Measurements from ENCODE around the gene SLC12A1. TPM values are rescaled to one million over a fixed set of nuclear protein-coding genes. Genes with fewer than 3 reads are reported as not detected.

Gene SLC12A1
- not detected in 2 replicates for polyA plus RNA-seq (2014; cell fraction: cytosol; rRNA removed)
- polyA plus RNA-seq (2014; cell fraction: nucleus; rRNA removed) = 0.13 and 0.21 TPM in 2 replicates

DNA sequence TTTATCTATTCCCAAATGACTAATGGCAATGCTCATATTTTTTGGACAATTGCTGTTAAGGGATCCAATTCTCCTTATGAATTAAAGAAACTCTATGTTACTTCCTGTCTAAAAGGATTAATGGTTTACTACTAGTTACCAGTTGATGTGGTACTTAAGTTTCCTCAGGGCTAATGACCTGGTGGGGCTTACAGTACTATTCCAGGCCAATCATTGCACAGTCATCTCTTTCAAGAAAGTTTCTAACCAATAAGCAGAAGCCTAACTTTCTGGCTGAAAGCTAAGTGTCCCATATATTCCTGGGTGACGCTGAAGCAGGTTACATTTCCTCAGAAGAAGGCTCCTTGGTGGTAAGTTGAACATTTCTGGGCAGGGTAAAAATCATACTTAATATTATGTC is at the start of gene SLC12A1:
Gene SLC12A1, plus strand, starts transcription at position 322 of the 400 bp plus-strand sequence. CDS start 1,418 bp downstream, outside the sequence.
- DNase-seq (ENCODE audit: low spot score) = no peak

DNA sequence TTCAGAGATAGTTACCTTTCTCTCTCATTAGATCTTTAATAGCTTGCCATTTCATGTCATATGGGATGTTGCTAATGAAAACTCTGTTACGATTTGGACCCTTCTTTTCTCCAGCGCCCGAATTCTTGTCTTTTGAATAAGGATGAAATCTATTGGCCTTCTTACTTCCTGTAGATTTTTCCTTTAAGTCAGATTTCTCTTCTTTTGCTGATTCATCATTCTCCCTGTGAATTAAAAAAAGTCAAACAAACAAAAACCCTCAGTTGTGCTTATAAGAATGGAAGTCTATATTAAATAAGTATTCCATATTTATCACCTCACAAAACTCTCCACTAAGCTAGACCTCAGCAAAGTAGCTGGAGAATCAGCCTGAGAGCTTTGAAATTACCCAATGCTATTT is 37.5 kb upstream of the SLC12A1 start:
- DNase-seq (ENCODE audit: low spot score) = no peak

DNA sequence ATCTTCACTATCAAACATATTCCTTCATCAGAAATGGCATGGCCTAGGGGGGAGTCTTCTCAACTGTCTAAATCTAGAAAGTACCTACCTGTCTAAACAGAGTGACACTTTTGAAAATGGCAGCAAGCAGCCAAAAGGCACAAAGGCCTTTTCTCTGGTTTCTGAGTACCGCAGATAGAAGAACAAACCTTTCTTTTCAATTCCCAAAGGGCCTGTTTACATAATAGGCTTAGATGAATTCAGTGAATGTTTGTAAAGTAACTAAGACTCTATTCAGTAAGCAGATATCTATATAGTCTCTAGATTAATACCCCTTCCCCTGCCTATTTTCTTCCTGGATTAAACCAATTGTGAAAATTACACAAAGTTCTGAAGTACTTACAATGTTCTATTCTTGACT is 35.1 kb upstream of the SLC12A1 start:
- DNase-seq (ENCODE audit: low spot score) = no peak

DNA sequence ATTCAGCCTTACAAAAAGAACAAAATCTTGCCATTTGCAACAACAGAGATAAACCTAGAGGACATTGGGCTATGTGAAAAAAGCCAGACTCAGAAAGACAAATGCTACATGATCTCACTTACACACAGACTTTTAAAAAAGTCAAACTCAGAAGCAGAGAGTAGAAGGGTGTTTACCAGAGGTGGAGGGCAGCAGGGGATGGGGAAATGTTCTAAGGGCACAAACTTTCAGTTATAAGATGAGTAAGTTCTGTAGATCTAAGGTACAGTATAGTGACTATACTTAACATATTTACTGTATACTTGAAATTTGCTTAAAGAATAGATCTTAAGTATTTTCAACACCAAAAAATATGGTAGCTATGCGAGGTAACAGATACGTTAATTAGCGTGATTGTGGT is 31.0 kb upstream of the SLC12A1 start:
- DNase-seq (ENCODE audit: low spot score) = no peak

DNA sequence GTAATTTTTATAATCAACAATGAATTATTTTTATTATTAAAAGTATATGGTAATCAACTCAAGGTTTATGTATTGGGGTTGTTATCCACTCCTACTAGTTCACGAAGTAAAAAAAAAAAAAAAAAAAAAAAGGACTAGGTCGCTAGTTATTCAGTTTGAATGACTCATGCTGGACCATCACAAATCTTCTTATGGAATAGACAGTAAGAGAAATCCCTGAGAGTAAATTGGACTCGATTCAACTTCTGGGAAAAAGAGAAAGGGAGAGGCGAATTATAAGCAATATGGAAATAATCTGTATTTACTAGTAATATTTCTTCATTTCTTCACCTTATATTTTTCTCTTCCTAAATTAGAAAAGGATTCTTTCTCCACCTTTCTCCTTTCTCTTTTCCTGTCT is 30.0 kb upstream of the SLC12A1 start:
- no peak for DNase-seq (ENCODE audit: low spot score)

DNA sequence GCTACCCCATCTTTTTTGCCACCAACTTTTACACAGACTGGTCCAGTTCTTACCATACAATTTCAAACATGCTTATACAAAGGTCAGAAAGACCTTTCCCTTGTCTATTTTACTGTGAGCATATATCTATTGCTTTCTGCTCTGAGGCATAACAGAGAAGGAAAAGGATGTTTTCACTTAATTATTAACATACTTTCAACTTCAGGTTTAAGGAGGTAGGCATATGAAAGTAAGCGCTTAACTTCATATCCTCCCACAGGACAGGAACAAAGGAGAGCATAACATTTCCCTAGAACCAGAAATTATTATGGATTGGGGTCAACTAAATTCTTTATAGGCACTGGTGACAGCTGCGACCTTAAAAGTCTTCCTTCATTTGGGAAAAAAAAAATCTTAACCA is 29.1 kb upstream of the SLC12A1 start:
- no peak for DNase-seq (ENCODE audit: low spot score)

DNA sequence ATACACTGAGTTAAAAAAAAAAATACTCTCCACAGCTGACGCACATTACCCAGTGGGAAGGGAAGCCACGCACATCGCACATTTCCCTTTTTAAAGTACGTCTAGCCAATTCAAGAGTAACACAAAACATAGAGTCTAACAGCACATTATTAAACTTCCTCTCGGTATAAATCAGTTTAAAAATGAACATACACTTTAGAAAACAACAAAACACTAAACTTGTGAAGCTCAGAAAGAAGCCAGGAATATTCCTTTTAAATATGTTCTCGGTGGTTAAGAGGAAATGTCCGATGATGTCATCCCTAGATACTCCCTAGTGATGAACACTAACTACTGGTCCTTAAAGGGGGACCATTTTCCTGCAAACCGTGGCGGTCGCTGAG is 28.7 kb upstream of the SLC12A1 start:
- no peak for DNase-seq (ENCODE audit: low spot score)

DNA sequence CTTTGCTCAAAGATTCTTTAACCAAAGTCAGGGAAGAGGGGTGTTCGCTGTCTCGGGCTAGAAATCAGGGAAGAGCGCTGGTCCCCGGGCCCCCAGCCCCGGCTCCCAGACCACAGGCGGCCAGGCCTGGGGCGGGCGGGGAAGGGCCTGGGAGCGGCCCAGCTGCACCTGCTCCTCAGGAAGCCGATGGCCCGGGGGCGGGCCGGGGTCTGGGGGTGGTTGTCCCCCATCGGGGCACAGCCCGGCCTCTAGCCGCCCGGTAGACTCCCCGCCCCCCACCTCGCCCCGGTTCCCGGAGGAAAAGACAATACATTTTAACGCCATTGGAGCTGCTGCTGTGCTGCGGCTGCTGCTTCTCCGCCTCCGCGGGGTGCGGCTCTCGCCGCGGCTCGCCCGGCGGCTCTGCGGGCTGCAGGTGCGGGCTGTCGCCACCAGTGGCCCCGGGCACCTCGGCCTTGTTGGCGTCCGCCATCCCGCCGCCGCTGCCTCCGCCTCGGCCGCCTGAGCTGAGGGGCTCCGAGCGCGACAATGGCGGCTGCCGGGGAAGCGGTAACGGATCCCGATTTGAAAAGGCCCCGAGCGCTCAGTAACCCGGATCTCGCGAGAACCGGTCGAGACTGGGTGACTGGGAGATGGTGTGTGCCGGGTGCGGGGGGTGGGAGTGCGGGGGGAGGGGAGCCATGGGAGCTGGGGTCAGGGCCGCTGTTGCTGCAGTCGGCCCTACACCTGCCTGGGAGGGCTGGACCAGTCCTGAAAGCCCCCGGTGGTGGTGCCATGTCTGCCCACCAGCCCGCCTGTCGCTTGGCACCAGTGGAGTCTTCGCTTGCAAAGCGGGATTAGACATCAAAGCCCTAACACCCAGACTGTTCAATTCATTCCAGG is 28.1 kb upstream of the SLC12A1 start, which contains the start of gene MYEF2:
Gene MYEF2, minus strand, starts transcription at position 530 of the 882 bp plus-strand sequence. Its CDS starts 58 bp downstream, at position 472.
- DNase-seq (ENCODE audit: low spot score) = peak; percentile 91

DNA sequence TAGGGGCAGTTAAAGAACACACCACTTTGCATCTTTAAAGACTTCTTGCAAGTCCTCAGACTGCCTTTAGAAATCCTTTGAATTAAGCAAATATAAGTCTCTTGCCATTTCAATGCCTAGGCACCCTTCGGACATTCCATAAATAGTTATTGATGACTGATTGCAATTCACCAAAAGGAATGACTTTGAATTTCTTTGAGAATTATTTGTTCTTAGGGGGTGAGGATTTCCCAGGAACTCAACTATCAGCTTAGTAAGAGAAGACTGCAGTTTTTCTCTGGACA is 27.5 kb upstream of the SLC12A1 start:
- no peak for DNase-seq (ENCODE audit: low spot score)

DNA sequence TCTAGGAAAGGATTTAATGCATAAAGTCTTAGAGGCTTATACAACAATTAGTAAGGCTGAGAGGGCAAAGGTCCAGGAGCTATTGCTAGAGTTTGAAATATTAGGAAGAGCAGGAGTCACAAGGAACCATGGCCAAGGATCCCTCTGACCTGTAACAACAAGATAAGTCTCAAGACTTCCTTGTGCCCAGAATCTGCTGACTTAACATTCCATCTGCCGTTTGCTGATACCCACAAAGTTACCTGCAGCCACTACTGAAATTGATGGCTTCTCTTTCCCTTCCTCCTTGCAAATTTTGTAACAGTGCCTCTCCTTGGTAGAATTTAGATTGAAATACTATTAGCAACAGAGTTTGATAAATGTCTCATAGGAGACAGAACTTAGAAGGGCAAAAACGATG is 23.4 kb upstream of the SLC12A1 start:
- no peak for DNase-seq (ENCODE audit: low spot score)

DNA sequence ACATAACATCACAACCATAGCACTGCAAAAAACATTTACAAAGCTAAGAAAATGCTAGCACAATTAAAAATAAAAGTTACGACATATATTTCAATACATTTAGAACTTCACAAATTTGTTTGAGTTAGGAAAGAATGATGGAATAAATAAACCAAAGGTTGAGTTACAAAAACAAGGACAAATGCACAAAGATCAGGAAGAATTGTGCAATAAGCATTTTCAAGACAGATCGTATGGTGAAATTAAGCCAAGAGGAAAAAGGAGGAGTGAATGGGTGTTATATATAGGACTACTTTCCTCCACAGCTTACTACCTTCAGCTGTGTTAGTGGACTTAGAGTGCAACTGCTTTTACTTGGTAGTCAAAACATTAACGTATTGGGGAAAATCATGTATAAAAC is 20.6 kb upstream of the SLC12A1 start:
- no peak for DNase-seq (ENCODE audit: low spot score)

DNA sequence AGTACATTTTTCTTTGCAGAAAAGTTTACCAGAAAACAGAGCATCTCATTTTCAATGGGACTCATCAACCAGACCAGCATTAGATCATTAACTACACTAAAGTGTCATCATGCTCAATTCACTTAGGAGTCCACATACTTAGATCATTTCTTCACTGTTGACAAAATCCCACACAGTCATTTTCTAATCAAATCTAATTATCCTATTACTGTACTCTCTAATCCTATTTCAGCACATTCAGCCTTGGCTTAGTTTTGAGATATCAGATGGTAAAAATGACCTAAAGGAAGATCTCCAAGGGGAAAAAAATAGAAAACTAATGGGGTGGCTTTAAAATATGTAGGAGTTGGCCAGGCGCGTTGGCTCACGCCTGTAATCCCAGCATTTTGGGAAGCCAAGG is 19.8 kb upstream of the SLC12A1 start:
- DNase-seq (ENCODE audit: low spot score) = peak; percentile 76

DNA sequence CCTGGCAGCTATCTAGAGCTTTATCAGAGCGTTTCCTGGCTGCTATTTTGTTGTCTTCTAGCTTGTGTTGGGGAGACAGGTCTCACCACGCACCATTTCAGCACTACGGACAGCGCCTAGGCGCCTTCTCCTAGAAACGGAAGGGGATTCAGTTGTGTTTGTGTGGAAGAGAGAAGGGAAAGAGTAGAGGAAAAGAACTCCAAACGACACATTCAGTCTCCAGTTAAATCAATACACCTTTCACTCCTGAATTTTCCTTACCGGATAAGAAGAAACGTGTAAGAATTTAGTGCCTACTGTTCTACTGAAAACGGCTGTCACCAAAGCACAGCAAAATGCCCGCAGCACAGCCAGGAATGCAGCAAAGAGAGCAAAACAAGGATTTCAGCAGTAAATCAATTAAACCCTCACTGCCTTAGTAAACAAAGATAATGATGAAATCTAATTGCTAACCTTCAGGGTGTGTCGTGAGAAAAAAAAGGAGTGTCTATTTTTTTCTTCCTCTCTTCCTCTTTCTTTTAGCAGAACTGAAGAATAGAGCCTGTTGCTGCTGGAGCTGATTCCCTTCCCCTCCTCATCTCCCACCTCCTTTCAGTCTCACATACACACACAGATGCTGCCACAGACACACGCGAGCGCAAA is 15.0 kb upstream of the SLC12A1 start:
- DNase-seq (ENCODE audit: low spot score) = peak; percentile 65

DNA sequence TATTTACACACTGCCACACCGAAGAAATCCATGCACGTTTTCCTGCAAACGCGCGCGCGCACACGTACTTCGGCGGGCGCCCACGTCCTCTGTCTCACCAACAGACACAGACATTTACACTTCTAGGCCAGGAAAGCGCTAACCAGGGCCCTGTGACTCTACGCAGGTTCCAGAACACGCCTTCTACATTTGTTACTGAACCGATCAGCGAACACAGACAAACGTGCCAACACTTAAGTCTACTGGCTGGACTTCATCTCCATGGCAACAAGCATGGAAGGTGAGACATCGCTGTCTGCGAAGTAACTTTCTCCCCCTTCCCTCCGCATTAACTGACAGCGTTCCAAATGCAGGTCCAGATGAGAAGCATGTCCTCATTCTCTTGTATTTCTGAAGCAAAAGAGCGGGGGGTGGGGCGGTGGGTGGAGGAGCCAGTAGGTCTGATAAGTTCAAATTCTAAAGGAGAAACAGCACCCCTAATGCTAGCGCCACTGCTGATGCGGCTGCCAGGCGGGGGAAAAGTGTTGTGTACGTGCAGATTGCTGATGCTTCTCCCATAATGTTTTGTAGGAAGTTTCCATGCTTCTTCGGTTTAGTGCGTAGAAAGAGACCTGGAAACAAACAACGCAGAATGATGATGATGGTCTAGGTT is 14.4 kb upstream of the SLC12A1 start, which contains the start of gene CTXN2:
Gene CTXN2, plus strand, starts transcription at position 92 of the 652 bp plus-strand sequence. CDS start 9,636 bp downstream, outside the sequence.
- peak; percentile 68 for DNase-seq (ENCODE audit: low spot score)

DNA sequence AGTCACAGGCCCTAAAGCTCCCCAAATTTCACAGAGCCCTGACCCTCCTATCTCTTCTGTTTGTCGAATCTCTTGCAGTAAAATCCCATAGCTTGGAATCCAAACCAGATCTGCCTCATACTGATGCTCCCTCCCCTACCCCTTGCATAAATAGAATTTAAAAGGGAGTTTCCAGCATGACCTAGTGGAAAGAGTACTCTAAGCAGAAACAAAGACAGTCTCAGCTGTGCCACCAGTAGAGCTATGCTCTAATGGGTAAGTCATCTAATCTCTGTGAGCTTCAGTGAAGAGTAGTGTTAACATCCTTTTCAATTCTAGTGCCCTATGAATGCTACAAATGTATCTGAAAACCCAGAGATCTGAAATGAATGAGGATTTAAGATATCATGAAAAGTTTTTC is 4.0 kb upstream of the SLC12A1 start:
- no peak for DNase-seq (ENCODE audit: low spot score)

DNA sequence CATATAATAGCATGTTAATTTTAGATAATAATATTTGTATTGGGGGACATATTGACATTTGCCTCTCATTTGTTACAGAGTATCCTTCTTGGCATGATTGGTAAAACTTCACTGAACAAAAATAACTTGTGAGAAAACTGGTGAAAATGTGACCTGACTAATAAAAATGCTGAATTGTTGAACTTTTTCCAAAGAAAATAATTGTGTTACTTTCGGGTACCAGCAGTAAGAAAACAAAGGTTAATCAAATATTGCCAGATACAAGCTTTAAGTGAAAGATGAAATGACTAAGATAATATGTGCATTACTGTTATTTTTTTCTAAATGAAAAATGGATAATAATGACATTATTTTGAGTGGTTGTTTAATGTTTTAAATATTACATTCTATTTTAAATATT is 15.2 kb downstream of the SLC12A1 start:
- DNase-seq (ENCODE audit: low spot score) = no peak

DNA sequence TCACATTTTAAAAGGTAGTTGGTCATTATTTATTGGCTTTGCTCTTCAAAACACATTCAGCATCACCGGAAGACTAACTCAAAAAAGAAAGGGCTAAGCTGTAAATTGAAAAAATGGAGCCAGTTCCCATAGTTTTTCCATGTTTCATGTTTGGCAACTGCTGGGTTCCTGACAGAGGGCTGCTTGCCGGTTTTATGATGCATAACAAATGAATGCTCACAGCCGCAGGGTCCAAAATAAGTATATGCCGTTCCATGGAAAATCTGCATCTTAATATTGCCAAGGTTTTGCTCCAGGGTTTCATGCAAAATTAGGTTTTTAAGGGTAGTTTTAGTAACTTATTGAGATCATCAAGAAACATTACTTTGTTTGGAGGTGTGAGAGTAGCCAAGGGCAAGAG is 15.8 kb downstream of the SLC12A1 start:
- no peak for DNase-seq (ENCODE audit: low spot score)

DNA sequence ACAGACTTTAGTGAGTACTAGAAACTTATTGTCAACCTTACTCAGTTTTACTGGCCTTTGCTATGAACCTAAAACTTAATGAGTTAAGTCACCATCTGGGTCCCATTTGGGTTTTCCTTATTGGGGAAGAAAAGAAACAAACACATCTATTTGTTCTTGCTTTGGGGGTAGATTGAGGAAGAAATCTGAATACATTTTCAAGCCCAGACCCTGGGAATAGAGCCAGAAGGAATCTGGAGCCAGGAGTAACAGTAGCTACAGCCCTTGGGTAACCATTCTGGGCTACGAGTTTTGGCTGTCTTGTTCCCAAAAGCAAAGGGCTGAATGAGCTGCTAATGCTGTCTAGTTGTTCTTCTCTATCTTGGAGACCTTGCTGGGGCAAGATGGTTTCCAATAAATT is 16.5 kb downstream of the SLC12A1 start:
- DNase-seq (ENCODE audit: low spot score) = no peak

DNA sequence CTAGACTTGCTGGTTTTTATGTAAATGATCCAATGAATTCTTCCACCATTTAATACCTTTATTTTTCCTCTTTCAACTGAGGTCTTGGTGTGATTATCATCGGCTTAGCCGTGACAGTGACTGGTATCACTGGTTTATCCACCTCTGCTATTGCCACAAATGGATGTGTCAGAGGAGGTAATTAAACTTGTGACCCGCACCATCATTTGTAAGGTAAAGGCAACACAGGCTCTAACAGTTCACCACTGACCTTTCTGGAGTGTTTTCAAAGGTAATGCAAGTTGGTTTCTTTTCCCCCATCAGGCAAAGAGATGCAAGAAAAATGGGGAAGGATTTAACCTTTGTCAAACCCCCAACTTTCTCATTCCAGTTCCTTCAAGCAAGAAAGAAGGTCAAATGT is 19.7 kb downstream of the SLC12A1 start:
- no peak for DNase-seq (ENCODE audit: low spot score)

DNA sequence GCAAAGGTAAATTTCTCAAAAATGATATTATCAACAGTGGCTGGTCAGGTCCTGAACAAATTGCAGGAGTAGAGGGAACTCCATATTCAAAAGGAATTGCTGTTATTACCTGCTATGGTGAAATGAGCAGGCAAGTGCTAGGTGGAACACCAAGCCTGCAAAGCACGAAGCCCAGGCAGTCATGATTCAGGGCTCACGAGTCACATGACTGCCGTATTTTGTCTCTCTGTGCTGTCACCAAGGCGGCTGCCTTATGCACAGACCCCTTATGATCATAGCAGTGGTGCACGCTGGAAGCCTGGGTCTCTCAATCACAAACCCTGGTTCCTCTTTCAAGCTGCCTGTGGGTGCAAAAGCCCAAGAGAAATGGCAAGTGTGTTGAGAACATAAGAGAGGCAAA is 24.4 kb downstream of the SLC12A1 start:
- DNase-seq (ENCODE audit: low spot score) = no peak

DNA sequence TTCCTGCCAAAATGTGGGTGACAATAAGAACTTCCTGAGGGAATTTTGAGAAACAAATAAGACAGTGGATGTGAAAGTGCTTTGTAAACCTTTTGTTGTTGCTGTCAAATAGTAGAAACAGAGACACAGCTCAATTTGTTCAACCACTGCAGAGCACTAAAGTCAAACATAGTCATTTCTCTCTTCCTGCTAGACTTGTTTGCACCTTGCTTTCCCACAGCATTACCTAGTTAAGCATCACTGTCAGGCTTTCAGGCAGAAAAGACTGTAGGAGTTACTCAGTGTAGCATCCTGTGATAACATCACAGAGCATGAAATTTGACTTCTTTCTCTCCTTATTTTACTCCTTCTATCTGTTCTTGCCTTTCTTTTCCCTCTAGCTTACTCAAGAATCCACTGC is 27.1 kb downstream of the SLC12A1 start:
- no peak for DNase-seq (ENCODE audit: low spot score)

DNA sequence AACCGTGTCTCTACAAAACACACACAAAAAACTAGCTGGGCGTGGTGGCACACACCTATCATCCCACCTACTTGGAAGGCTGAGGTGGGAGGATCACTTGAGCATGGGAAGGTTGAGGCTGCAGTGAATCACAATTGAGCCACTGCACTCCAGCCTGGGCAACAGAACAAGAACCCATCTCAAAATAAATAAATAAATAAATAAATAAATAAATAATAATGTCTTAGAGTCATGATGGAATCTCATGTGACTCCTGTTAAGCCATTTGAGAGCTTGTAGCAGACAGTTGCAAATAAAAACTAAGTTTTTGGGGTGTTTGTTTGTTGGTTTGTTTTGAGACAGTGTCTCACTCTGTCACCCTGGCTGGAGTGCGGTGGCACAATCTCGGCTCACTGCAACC is 33.2 kb downstream of the SLC12A1 start:
- no peak for DNase-seq (ENCODE audit: low spot score)
